ENCODE results near the gene GAS5. TPM values are rescaled to one million over a fixed set of nuclear protein-coding genes. Genes with fewer than 3 reads are reported as not detected.
"Not testable (repeated sequence)": the region's sequence is repeated elsewhere in the genome, so short reads cannot be mapped to it uniquely, and the experiment has no call there.

The GAS5 gene
- total RNA-seq, 1 donor from 2014 or later = 234 TPM

- no peak for DNase-seq (ENCODE audit: low spot score)
Measured at GRCh38 chr1:173869021-173869359, 1.2 kb upstream of the GAS5 start.

- peak; percentile 92 for DNase-seq (ENCODE audit: low spot score)
Measured at GRCh38 chr1:173868266-173869020, 654 bp upstream of the GAS5 start, which contains the start of gene ZBTB37. Gene ZBTB37 (plus strand): TSS chr1:173868380. CDS start chr1:173870226, 1,846 bp downstream.

GRCh38 chr1:173867141-173867752, 542 bp downstream of the GAS5 start:
- no peak for DNase-seq (ENCODE audit: low spot score)

- DNase-seq (ENCODE audit: low spot score) = no peak
Measured at GRCh38 chr1:173866413-173867115, 1.2 kb downstream of the GAS5 start.

- DNase-seq (ENCODE audit: low spot score) = no peak
Measured at GRCh38 chr1:173865468-173866164, 2.2 kb downstream of the GAS5 start.

GRCh38 chr1:173864179-173864867, 3.5 kb downstream of the GAS5 start:
- DNase-seq (ENCODE audit: low spot score) = no peak

- DNase-seq (ENCODE audit: low spot score) = no peak
Measured at GRCh38 chr1:173863224-173864161, 4.3 kb downstream of the GAS5 start.

GRCh38 chr1:173862769-173863223, 5.0 kb downstream of the GAS5 start:
- no peak for DNase-seq (ENCODE audit: low spot score)

- DNase-seq (ENCODE audit: low spot score) = not testable (repeated sequence)
Measured at GRCh38 chr1:173862146-173862768, 5.5 kb downstream of the GAS5 start.

- no peak for DNase-seq (ENCODE audit: low spot score)
Measured at GRCh38 chr1:173861731-173862145, 6.1 kb downstream of the GAS5 start.

- DNase-seq (ENCODE audit: low spot score) = no peak
Measured at GRCh38 chr1:173860065-173860464, 7.7 kb downstream of the GAS5 start.

- not testable (repeated sequence) for DNase-seq (ENCODE audit: low spot score)
Measured at GRCh38 chr1:173859547-173859946, 8.2 kb downstream of the GAS5 start.

GRCh38 chr1:173857363-173857917, 10.3 kb downstream of the GAS5 start:
- no peak for DNase-seq (ENCODE audit: low spot score)

- no peak for DNase-seq (ENCODE audit: low spot score)
Measured at GRCh38 chr1:173856903-173857302, 10.9 kb downstream of the GAS5 start.

GRCh38 chr1:173856014-173856413, 11.8 kb downstream of the GAS5 start:
- DNase-seq (ENCODE audit: low spot score) = no peak

- DNase-seq (ENCODE audit: low spot score) = no peak
Measured at GRCh38 chr1:173853074-173853473, 14.7 kb downstream of the GAS5 start.

GRCh38 chr1:173852105-173852504, 15.7 kb downstream of the GAS5 start:
- DNase-seq (ENCODE audit: low spot score) = no peak

GRCh38 chr1:173832748-173833147, 35.0 kb downstream of the GAS5 start:
- no peak for DNase-seq (ENCODE audit: low spot score)

- DNase-seq (ENCODE audit: low spot score) = no peak
Measured at GRCh38 chr1:173827611-173828010, 40.2 kb downstream of the GAS5 start.
